GM10266 (cell line): ENCODE results near the gene ARHGEF35.
"Not testable (repeated sequence)": the region's sequence is repeated elsewhere in the genome, so short reads cannot be mapped to it uniquely, and the experiment has no call there.

Source experiments
- DNase-seq: peaks from one replicate; pipeline ENCODE4 v3.0.0; 2012; ENCODE audit errors: extremely low spot score

The ARHGEF35 gene

GRCh38 chr7:144195212-144195872 is at the start of gene ARHGEF35:
Gene ARHGEF35 (minus strand): TSS chr7:144195833. CDS start chr7:144188383, 7,450 bp downstream.
- not testable (repeated sequence) for DNase-seq

GRCh38 chr7:144245372-144245771 is 49.7 kb upstream of the ARHGEF35 start:
- DNase-seq: not testable (repeated sequence)

GRCh38 chr7:144239365-144239764 is 43.7 kb upstream of the ARHGEF35 start, which contains the start of gene OR2A42:
Gene OR2A42 (minus strand): TSS chr7:144239605. CDS start chr7:144232843, 6,762 bp downstream.
- DNase-seq: not testable (repeated sequence)

GRCh38 chr7:144238530-144239082 is 43.0 kb upstream of the ARHGEF35 start:
- DNase-seq: not testable (repeated sequence)

GRCh38 chr7:144233039-144233438 is 37.4 kb upstream of the ARHGEF35 start:
- not testable (repeated sequence) for DNase-seq

GRCh38 chr7:144231027-144231426 is 35.4 kb upstream of the ARHGEF35 start:
- not testable (repeated sequence) for DNase-seq

- not testable (repeated sequence) for DNase-seq
These were observed 33.2 kb upstream of the ARHGEF35 start for GRCh38 chr7:144228810-144229209.

- not testable (repeated sequence) for DNase-seq
These were observed 31.2 kb upstream of the ARHGEF35 start for GRCh38 chr7:144226866-144227265.

- not testable (repeated sequence) for DNase-seq
These were observed 28.0 kb upstream of the ARHGEF35 start for GRCh38 chr7:144223675-144224074.

- not testable (repeated sequence) for DNase-seq
These were observed 24.9 kb upstream of the ARHGEF35 start for GRCh38 chr7:144220531-144220930.

- DNase-seq: not testable (repeated sequence)
These were observed 23.5 kb upstream of the ARHGEF35 start for GRCh38 chr7:144219149-144219548.

GRCh38 chr7:144218581-144218980 is 22.9 kb upstream of the ARHGEF35 start:
- not testable (repeated sequence) for DNase-seq

GRCh38 chr7:144217200-144217599 is 21.6 kb upstream of the ARHGEF35 start:
- DNase-seq: not testable (repeated sequence)

GRCh38 chr7:144205306-144205705 is 9.7 kb upstream of the ARHGEF35 start:
- not testable (repeated sequence) for DNase-seq

GRCh38 chr7:144203086-144203485 is 7.5 kb upstream of the ARHGEF35 start:
- DNase-seq: not testable (repeated sequence)

GRCh38 chr7:144201978-144202377 is 6.3 kb upstream of the ARHGEF35 start:
- DNase-seq: not testable (repeated sequence)

GRCh38 chr7:144198934-144199333 is 3.3 kb upstream of the ARHGEF35 start:
- DNase-seq: not testable (repeated sequence)

- DNase-seq: not testable (repeated sequence)
These were observed 1.2 kb downstream of the ARHGEF35 start for GRCh38 chr7:144194453-144194852.

- DNase-seq: not testable (repeated sequence)
These were observed 1.9 kb downstream of the ARHGEF35 start for GRCh38 chr7:144193782-144194181.

GRCh38 chr7:144188578-144189171 is 7.0 kb downstream of the ARHGEF35 start:
- not testable (repeated sequence) for DNase-seq

GRCh38 chr7:144187848-144188247 is 7.8 kb downstream of the ARHGEF35 start:
- DNase-seq: not testable (repeated sequence)

- not testable (repeated sequence) for DNase-seq
These were observed 12.5 kb downstream of the ARHGEF35 start, which contains the start of gene CTAGE4 for GRCh38 chr7:144183166-144183565. Gene CTAGE4 (plus strand): TSS chr7:144183466. CDS start chr7:144183504, 38 bp downstream.
